GM18520 (cell line): ENCODE results near the gene TTC28.

Experiments used
- ATAC-seq: cut with Tn5 transposase; IDR thresholded peaks from one replicate; pipeline ENCODE4 v1.9.1; 2021; ENCODE audit not compliant: unreplicated experiment

The TTC28 gene

DNA sequence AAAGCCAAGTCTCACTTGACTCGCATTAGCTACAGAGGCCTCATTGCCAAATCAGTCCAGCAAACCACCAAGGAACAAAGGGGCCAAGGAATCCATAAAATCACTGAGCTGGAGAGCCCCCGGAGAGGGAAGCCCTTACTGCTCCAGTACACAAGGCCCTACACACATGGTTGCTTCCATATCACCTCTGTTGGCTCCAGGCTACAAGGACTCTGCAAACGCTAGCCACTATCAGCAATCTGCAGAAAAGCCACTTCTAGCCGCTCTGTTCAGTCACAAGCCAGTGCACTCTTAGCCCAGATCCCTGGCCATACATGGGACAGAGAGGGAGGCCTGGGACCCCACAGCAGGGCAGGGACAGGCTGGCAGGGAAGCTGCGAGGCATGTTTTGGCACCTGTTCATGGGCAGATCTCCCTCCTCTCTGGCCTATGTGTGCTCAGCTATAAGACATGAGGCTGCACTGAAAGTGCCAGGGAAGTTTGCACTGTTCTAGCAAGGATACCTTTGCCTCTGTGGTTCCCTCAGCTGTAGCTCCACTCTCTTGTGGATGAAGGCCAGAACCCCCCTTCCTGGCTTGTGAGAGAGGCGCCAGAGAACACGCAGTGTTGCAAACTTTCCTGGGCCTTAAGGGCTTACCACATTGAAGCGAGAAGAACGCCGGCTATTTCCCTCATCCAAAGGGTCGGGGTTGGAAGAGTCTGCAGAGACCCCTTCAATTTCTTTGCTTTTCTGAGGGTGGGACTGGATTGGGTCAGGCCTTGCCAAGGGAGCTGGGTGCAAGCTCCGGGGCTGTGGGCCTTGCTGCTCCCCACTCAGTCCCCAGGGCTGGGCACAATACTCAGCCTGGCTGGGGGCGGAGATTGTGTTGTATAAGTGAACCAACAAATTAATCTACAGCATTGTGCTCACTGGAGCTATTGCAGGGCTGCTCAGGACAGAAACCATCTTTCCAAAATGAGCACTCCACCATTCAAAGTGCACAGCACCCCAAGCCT lies 651.9 kb downstream of the TTC28 start:
- no peak for ATAC-seq

DNA sequence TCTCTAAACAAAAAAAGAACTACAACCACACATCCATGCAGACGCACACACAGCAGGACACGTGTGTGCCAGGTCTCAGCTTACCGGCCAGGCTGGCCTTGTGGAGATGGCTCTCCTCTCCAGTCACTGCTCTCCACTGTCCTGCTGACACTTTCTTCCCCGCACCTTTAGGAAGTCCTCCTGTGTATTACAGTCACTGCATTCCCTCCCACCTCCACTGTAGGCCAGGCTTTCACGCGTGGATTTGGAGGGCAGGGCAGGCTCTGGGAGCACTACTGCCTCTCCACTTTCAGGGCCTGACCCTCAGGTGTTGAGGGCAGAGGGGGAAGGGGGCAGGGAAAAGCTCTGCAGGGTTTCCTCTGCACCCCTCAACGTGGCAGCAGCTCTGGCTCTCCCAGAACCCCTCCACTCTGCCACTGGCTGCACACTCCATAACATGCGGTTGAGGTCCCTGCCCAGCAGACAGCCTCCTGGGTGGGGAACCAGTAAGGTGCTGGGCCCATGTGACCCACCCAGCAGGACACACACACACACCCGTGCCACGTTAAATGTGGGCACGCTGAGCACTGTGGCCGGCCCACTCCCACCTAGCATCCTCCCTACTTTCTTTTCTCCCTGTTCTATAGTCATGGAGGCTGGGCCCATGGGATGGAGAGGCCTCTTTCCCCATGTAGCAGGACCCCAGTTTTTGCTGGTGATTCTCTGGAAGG lies 653.6 kb downstream of the TTC28 start:
- no peak for ATAC-seq

DNA sequence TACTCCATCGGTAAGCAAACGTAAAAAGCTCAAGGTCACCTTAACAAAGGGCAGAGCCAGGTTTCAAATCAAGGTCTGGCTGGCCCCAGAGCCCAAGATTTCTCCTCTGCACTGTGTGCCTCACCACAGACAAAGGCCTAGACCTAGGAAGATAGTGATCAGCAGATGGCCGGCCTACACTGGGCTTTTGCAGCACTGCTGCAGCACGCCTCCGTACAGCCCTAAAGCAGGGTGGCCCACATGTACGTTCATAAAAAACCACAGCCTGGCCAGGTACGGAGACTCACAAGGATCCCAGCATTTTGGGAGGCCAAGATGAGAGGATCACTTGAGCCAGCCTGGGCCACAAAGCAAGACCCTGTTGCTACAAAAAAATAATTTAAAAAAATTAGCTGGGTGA lies 654.3 kb downstream of the TTC28 start:
- ATAC-seq = no peak

DNA sequence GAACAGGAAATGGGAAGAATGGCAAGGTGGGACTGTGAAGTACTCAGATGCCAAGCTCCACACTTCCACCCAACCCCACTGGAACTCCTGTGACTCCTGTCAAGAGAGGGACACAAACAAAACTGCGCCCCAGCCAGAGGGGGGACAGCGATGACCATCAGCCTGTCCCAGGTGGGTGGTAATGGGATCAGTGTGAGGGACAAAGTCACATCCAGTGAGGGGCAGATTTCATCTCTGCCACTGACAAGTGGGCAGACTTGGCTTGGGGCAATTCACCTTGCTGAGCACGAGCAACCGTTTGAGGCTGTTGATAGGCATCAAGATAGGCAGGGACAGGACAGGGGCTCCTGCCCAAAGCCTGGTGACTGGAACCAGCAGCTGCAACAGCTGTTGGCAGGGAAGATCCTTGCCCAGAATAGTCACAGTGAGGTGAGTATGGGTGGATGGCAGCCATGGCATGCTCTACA lies 655.2 kb downstream of the TTC28 start:
- ATAC-seq = no peak

DNA sequence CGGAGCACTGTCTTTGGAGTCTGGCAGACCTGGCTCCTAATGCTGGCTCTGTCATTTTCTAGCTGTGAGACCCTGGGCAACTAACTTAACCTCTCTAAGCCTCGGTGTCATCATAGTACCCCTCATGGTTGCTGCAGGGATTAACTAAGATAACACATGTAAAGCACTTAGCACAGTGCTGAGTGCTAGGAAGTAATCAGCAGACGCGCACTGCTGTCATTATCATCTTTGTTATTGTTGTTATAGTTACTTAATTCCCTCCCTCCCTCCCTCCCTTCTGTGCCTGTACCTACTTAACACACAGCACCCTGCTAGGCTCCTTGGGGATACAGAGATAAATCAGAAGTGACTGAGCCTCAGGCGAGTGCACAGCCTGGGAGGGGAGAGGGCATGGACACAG lies 655.9 kb downstream of the TTC28 start:
- no peak for ATAC-seq

DNA sequence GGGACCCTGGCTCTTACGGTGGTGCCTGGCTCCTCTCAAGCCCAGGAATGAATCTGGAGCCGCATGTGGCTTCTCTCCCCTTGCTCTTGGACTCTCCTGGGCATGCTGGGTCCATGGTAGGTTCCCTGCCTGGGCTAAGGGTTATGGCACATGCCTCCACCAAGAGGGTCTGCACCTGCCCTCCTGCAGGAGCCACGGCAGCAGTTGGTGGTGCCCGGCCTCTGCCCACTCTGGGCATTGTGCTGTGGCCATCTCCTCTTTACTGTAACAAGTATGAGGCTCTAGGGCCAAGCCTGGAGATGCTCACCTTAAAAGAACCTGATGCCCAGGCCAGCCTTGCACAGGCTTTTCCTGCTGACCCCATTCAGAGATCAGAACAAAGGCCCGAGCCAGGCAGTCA lies 656.6 kb downstream of the TTC28 start:
- ATAC-seq = no peak

DNA sequence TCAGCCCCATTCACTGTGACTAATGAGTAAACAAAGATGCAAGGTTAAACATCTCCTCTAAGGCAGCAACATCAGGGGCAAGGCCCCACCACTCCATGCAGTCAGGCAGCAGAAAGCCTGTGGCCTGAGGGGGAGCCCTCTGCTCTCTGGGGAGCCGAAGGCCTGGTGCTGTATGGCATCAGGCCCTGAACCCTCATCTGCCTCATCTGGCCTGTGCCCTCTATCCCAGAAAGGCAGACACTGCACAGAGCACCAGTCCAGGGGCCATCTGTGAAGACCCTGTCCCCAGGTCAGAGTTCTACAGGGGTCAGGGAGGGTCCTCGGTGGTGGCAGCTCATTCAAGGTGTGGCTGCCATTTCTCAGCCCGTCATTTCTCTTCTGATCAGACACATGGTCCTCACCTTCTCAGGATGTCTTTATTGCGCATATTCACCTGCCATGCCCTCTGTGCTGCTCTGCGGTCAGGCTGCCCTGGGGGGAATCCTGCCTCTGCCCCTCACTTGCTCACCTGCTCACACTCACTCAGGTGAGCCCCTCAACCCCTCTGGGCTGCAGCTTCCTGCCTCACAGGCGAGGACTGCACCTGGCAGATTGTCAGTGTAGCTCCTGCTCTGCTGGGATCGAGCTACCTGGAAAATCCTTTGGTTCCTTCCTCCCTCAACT lies 657.5 kb downstream of the TTC28 start:
- ATAC-seq = no peak

DNA sequence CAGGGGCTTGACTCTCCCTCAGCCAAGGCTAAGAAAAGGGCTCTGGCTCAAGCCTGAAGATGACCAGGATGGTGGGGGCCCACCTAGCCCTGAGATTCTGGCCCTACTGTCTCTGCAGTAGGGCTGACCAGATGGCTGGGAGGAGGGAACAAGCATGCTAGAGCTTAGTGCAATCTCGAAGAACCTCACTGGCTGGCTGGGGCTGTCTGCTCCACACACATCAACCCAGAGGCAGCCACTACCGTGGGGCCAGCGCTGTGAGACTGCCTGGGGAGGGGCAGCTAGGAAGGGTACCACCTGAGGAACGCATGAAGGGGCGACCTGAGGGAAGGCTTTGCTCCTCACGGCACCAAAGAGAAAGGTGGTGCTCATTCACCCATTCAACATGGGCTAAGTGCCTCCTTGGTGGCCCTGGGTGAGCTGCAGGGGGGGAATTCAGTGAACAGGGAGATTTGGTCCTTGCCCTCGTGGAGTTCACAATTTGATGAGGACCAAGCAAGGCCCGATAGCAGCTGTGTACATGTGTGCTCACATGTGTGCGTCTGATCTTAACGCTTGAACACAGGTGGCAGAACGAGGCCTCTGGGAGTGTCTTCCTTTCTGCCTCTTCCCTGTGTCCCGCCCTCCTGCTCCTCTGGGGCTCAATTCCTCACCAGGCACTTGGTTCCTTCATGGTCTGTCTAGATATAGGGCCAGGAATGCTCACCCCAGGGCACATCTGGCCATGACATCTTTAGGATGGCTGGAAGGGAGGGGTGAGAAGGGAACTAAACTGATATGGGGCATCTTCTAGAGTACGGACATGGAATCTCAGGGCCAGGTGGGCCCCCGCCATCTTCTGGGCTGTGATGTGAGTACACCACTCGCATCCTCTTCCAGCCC lies 658.3 kb downstream of the TTC28 start:
- ATAC-seq = no peak

DNA sequence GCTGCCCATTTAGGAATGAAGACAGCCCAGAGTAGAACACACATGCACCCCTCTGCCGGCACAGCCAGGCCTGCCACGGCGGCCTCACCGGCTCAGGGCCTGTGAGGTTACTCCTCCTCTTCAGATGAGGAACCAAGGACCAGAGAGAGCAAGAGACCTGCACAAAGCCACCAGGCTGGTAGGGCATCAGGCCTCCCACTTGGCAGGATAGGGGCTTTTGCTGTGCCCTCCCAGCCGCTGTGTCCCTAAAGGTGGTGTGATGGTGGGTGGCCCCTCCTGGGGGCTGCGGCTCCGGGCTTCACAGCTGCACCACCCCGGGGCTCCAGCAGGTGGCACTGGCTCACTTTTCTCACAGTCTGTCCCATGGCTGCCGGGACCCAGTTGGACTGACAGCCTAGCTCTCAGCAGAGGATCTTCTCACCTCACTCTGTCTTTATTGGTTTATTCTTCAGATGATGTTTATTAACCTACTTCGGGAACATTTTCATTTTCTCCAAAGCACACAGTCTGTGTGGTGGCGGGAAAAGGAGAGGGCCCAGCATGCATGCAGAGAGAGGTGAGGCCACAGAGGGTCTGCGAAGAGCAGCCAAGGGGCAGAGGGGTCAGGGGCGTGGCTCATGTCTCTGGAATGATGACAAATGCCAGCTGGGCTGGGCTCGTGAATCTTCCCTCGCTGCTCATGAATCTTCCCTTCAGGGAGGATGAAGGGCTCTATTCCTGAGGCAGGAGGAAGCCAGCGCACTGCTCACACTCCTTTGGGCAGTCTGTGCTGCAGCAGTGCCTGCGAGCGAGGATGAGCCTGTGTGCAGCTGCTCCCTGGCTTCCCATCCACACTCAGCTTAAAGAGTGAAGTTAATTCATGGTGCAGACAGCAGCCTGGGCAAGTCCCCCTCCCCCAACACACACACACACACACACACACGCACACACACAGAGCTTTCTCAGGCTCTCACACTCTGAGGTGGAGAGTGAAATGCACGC lies 659.5 kb downstream of the TTC28 start:
- no peak for ATAC-seq

DNA sequence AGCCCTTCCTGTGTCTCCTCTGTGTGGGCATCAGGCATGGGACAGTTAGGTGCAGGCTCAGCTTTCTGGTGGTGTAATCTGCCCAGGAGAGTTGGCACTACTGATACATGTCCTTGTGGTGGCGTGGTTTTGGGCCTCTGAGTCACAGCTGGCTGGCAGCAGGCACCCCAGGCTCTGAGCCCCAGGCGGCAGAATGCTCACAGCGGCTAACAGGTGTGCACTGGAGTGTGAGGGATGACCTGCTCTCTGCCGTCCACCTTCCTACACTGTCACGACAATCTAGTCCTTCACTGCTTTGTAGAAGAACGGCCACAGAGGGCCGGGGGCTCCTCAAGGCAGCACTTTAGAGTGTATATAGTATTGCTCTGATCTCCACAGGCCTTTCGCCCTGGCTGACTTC lies 660.3 kb downstream of the TTC28 start:
- no peak for ATAC-seq

DNA sequence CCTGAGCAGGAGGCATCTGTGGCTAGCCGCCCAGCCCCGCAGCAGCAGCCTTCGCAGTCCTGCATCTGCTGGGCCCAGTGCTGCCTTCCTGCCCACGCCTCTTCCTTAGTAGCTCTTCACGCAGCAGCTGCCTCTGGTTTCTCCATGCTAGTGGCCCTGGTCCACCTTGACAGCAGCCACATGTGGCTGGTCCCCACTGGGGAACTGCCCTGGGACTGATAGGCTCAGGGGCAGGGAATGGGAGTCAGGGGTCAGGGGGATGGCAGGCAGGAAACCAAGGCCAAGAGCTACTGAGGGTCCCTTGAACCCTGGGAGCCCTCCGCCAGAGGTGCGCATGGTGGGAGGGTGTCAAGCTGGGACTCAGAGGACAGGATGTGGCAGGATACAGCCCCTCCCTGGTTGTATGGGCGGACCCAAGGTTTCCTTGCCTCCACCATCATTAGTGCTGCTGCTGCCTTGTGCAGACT lies 661.1 kb downstream of the TTC28 start:
- ATAC-seq = no peak

DNA sequence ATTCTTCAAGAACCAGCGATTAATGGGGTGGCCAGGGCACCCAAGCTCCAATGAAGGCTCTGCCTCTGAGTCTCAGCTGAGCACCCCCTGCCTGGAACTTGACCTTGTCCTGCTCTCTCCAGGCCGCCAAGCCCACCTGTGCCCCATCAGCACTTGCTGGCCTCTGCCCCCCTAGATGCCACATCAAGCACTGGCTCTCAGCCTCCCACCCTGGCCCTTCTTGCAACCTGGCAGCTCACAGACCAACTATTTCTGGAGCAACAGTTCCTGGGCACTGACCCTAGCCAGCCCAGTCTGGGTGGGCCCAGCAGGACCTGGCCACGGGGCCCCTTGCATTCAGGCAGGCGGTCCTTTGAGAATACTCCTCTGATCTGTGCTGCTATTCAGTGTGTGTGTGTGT lies 661.8 kb downstream of the TTC28 start:
- no peak for ATAC-seq

DNA sequence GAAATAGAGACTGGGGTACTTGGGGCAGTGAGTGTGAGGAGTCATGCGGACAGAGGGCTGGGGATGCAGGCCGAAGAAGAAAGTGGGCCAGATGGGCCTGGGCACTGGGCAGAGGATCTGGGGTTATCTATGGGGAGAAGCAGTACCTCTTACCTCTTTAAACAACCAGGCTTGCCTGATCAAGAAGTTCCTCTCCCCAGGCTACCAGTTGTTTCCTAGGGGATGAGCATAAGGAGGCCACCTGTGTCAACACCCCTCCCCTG lies 662.2 kb downstream of the TTC28 start:
- ATAC-seq = no peak

DNA sequence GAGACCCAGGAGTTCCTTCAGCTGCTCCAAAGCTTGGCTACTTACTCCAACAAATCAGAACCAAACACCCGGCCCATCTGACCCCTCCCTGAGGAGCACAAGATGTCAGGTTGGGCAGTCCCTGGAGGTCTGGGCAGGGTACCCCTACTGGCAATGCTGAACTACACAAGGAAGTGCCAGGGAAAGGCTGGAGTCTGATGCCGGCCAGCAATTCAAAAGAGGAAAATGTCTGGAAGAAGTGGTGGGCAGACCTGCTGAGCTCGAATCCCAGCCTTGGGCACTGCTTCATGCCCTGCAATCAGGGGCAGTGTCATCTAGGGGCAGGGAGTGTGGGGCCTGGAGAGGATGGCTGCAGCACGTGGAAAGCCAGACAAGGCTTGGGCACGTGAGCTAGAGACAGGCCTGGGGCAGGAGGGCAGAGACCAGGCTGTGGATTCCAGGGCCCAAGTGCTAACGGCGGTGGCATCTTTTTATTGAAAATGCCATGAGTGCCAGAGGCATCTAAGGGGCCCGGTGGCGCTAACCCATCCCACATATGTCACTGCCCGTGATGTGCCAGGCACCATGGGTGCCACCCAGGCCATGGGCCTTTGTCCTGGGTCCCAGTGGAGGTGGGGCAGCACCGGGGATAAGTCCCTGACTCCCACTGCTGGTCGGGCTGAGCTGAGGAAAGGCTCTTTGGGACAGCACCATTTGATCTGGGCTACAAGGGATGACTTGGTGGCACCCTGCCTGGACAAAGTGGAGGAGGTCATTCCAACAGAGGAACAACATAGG lies 662.7 kb downstream of the TTC28 start:
- no peak for ATAC-seq

DNA sequence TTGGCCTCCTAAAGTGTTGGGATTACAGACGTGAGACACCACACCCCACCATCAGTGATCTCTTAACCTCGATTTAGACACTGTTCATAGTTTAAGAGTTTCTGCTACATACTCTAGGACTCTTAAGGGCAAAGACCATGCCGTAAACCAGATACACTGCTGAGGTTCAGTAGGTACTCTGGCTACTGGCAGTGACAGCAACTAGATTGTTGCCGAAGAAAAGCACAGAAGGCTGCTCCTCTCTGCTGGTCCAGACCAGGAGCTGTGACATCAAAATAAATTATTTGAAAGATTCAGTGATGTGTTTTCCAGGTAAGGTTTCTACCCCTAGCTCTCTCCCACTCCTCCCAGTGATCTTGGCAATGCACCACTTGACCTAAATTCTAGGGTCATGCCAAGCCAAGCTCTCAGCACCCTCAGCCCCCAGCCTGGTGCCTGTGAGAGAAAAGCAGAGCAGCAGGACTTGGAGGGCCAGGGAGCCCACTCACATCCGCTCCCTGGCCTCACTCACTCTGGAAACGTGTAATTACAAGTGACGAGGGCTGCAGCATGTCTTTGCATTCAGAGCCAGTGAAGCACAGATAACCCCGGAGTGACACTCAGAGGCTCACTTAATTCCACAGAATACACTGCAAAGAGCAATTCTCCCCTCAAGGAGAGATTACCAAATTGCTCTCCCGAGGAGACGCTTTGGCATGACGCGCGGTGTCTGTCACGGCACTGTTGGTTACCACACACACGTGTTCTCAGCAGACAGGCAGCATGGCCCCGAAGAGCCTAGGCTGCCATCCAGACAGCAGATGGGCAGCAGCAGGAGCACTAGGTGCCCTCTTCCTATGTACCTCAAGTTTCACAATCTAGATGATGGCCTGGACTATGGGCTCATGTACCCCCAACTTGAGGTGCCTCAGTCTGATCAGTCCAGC lies 663.7 kb downstream of the TTC28 start:
- no peak for ATAC-seq

DNA sequence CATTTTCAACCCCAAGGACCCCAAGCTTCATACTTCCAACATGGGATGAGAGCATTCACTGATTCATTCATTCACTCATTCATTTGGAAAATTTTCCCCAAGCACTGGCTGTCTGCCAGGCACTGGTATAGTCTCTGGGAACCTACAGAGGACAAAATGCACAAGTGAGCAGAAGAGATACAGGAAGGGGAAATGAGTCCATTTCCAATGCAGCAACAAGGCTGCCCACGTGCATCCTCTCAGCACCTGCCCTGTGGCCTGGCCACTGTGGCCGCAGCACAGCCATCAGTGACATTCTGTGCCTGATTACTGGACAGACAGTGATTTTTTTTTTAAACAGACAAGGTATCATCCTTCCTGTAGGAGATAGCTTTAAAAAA lies 664.6 kb downstream of the TTC28 start:
- ATAC-seq = no peak

DNA sequence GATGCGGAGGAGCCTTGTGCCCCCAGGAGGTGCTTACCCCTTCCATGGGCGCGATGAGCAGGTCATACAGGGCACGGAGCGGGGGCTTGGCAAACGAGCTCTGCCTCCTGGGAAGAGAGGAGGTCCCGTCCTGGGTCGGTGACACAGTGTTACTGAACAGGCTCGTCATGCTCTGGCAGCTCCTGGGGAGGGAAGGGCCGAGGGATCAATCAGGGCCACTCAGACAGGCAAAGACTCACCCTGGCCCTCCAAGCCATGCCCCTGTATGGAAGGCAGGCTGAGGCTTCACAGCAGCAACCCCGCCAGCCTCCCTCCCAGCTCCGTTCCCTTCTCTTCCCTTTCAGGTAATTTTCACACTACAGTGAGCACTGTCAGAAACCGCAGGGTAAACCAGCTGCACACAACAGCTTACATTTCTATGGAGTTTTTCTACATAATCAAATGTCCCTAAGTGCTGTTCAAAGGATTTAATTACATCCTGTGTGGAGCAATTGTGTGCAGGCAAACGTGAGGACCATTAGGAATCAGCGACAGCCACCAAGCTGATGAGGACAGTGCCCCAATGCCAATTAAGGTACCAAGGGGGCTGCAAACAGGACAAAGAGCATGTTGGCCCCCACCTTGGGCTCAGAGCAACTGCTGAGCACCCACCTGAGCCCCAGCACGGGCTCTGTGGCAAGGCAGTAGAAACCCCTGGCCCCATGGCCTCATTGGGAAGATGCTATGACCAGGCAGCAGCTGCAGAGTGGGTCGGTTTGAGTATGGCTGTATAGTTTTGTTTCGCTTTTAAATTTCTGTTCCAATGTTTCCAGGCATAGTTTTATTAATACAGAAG lies 665.2 kb downstream of the TTC28 start:
- ATAC-seq = no peak
